ENCODE data around the gene DPP9.

The DPP9 gene

DNA sequence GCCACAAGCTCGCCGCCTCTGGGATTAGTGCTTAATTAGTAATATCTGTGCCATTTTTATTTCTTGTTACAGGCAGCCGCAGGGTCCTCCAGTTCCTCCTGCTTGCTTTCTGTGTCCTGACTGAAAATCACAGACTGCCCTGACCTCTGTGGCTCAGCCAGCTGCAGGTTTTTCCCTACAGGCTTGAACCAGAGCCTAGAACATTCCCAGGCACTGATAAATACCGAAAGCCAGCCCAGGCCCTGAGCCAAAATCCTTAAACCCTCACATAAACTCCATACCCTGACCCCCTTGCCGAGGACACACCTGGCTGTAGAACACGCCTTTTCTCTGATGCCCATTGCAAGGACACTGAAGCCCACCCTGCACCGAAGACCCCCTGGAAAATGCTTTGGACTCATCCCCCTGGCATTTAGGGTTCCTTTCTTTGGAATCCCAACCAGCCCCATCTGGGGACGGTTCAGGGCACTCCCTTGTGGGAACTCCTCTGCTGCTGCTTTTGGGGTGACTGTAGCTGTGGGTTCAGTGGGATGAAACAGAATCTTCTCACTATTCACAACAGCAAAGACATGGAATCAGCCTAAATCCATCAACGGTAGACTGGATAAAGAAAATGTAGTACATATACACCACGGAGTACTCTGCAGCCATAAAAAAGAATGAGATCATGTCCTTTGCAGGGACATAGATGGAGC is 15.5 kb downstream of the DPP9 start:
- no peak for DNase-seq

- DNase-seq: no peak
Observed at GRCh38 chr19:4707322-4707721, 16.3 kb downstream of the DPP9 start.

- no peak for DNase-seq
Observed at GRCh38 chr19:4705413-4706131, 18.1 kb downstream of the DPP9 start.

DNA sequence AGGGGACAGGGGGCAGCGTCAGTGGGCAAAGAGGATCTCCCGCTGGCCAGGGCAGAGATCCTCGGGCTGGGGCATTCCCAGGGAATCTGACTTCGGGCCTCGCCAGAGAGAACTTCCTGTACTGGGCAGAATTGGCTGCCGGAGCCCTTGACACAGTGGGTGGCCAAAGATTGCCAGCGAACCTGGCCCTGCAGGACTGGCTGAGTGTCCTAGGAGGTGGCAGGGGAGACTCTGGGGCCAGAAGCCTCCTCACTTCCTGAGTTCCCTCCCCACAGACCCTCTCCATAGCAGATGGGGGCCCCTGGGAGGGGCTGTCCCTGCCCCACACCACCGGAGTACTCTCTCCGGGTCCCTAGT is 19.3 kb downstream of the DPP9 start:
- no peak for DNase-seq

- no peak for DNase-seq
Observed at GRCh38 chr19:4703671-4704316, 19.8 kb downstream of the DPP9 start.

DNA sequence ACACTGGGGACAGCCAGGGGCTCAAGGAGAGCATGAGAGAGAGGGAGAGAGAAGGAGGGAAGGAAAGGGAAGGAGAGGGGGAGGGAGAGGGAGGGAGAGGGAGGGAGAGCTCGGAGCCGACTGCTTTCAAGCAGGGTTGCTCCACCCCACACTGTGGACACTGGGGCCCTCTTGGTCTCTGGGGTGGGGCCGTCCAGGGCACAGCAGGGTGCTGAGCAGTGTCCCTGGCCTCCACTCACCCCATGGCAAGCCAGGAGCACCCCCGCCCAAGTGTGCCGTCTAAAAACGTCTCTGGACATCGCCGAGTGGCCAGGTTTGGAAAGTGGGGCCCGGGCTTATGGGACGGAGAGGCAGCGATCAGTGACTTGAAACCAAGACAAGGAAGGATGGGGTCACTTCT is 20.9 kb downstream of the DPP9 start:
- DNase-seq: no peak

- no peak for DNase-seq
Observed at GRCh38 chr19:4701557-4701956, 22.1 kb downstream of the DPP9 start.

GRCh38 chr19:4700693-4700970 is 23.0 kb downstream of the DPP9 start:
- DNase-seq: no peak

DNA sequence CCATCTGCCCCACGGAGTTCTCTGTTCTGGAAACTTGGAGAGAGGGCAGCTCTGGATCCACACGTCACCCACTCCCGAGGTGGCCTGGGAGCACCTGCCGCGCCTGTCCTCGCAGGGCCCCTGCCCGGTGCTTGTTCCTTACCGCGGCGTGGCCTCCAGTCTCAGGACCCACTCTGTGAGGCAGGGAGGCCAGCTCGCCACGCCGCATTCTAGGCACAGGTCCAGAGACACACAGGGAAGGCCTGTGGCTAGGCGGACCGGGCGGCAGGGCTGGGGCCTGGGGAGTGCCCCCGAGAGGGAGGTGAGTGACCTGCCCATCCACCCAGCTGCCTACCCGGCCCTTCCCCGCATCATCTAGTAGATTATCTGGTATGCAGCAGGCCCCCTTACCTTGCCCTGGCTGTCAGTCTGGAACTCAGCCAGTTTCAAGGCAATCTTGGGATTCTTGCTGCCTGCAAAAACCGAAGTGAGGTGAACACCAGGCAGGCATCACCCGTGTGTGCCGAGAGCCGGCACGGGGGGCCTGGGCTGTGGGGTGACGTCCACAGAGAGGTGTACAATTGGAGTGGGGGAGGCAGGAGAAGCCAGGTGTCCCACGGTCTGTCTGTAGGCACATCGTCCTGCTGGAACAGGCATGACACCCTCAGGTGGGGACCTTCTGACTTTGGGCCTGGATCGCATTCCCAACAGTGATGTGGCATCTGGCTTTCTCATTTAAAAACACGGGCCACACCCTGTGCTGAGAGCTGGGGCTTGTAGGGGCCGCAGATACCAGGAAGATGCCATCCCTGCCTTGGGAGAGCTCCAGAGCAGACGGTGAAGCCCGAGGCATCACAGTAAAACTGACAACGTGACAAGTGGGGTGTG is 23.6 kb downstream of the DPP9 start:
- DNase-seq: no peak

DNA sequence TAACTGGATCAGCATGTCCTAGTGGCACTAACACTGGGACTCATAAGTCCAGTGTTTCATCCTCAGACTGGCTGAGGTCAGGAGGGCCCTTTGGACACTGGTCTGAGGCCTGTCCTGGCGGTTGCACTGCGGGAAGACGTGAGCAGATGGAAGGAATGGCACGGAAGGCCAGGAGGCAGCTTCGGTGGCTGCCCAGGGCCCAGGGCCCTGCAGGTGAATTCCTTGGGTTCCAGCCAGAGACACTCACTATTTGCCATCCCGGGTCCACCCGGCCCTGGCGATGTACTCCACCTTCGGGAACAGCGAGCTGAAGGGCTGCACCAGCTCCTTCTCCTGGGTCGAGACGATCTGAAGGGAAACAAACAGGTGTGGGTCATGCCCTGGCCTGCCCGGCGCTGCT is 26.3 kb downstream of the DPP9 start:
- DNase-seq: no peak

DNA sequence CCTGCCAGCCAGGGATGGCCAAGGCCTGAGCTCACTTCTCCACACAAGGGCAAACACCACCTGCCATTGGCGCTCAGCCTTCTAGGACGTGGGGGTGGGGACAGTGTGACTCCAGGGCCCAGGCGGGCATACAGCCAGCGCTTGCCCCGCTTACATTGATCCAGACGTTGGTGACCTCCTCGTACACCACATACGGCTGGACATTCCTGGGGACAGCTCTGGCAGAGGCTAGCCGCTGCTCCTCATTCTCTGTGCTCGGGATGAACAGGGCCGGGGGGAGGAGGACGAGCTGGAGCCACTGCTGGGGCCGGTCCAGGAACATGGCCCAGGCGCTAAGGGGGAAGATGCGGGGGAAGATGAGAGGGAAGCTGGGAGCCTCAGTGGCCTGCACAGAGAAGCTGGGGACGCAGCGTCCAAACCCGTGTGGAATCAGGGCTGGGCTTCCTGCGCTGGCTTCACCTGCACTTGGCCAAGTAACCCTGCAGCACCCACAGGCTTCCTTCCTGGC is 28.4 kb downstream of the DPP9 start:
- no peak for DNase-seq

DNA sequence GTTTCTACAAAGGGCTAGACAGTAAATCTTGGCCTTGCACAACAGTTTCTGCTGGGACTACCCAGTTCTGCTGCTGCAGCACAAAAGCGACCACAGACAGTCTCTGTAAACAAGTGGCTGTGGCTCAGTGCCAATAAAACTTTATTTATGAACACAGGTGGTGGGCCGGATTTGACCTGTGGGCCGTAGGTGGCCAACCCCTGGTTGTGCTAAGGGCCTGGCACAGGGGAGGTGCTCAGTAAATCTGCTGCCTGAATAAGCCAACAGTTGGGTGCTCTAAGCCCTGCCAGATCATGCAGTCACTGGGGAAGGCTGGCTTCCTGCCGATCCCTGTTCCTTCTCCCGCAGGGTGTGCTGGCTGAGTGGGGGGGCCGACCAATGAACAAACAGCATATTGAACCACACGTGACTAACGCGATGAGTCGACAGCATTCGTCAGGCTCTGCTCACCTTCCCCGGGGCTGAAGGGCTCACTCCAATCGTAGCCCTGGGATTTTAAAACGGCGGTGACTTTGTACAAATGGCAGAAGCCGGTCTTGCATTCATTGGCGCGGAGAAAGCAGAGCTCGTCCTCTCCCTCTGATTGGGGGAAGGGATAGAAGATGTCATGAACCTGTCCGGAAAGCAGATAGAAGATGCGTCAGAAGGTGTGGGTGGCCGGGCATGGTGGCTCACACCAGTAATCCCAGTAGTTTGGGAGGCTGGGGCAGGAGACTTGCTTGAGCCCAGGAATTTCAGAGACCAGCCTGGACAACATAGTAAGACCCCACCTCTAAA is 29.2 kb downstream of the DPP9 start:
- DNase-seq: no peak

DNA sequence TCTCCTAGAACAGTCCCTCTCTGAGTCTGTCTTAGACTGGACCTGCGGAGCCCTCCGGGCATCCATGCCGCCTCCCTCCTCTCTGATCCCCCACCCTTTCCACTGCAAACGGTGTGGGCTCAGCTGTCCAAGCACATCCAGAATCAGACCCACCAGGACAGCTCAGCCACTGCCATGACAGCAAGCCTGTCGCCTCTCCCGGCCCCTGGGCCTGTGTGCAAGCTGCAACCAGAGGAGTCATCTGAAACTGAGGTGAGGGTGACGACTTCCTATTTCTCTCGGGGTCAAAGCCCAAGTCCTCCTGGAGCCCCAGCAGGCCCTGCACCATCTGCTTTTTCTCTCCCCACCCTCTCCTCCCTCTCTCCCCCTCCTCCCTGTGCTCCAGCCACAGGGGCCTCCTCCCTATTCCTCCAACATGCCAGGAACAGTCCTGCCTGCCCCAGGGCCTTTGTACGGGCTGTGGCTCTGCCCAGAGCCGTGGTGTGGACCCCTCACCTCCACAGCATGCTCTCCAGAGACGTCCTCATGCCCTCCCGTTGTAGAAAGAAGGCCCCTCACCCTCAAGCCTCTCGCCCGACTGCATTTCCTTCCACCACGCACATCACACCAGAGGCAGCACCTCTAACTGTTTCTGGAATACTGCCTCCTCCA is 30.0 kb downstream of the DPP9 start:
- DNase-seq: no peak

- no peak for DNase-seq
Observed at GRCh38 chr19:4693078-4693350, 30.6 kb downstream of the DPP9 start.

DNA sequence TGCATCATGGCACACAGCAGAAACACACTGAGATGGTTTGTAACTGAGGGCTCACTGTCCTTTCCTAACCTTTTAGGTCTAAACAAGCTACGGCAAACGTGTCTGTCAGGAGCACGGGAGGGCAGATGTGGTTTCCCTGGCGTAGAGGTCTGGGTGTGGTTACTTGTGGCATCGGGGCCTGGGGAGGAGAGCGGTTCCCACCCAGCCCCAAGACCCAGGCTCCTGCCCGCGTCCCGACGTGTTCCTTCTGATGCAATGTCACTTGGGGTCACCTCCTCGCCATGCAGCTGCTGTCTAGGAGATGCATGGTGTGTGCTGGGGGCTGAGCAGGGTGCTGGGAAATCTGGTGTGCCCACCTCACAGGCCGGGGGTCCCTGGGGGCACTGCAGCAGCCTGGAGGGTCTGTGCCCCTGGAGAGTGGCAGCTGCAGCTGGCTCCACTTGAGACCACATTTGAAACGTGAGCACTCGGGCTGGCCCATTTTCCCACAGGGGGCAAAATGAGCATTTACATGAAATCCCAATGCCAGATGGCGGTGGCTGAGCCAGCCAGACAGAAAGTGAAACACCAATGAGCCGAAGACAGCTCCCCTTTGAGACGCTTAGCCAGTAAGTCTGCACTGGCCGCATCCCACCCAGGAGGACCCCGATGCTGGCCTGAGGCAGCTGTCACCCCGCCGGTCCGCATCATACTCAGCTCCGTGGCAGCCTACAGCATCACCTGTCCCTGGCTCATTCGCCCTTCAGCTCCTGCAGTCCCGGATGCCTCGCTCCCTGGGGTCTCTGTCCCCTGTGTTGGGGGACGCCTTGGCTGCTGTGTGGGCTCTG is 31.2 kb downstream of the DPP9 start:
- DNase-seq: no peak

DNA sequence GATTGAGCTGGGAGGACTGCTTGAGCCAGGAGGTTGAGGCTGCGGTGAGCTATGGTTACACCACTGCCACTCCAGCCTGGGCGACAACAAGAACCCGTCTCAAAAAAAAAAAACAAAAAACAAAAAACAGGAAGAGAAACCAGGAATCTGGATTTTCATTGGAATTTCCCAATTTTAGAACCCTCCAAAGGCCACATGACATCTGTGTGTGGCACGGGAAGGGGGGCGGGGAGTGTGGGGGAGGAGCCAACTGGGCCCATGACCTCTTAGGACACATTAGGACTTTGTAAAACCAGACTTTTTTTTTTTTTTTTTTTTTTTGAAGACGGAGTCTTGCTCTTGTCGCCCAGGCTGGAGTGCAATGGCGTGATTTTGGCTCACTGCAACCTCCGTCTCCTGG is 32.3 kb downstream of the DPP9 start:
- no peak for DNase-seq

- DNase-seq: no peak
Observed at GRCh38 chr19:4690361-4690760, 33.3 kb downstream of the DPP9 start.

GRCh38 chr19:4689403-4689802 is 34.2 kb downstream of the DPP9 start:
- DNase-seq: no peak

DNA sequence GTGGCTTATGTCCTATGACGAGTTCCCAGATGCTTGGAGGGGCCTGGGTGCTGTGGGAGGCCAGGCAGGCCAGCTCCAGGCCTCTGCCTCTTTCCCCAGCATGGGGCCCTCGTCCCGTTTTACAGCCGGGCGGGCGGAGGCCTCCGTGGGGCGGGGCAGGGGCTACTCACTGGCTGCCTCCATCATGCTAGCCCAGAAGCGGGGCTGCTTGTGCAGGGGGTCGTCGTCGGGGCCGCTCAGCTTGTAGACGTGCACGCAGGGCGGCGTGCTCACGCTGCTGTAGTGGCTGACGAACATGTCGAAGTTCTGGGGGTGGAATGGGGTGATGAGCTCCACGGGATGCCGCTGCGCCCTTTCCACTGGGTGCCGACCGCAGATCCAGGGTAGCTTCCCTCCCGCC is 35.1 kb downstream of the DPP9 start:
- DNase-seq: no peak

GRCh38 chr19:4687396-4687795 is 36.2 kb downstream of the DPP9 start:
- no peak for DNase-seq

DNA sequence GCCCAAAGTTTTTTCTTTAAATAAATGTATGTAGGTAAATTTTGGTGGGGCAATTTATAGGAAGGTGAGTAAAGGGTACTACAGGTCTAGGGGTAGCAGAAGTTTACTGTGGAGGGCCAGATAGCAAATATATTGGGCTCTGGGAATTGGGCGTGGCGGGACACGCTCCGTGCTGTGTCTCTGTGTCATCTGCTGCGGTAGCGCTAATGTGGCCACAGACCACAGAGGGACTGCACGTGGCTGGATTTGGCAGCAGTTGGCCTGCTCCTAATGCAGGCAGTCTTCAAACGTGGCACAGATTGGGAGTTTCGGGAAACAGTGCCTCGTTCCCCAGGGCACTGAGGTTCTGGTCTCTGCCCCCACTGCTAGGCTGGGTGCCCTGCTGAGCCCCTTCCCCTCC is 36.9 kb downstream of the DPP9 start:
- DNase-seq: no peak

Data from NCI-H345 (cell line).